Glomerular visceral epithelial cell (primary cell): ENCODE measurements around the gene EPHA5.

Source experiments
- DNase-seq: peaks from one replicate; pipeline ENCODE4 v3.0.0-alpha.2; 2016; ENCODE audit errors: extremely low spot score

EPHA5 gene

GRCh38 chr4:65498606-65499005 lies 171.7 kb downstream of the EPHA5 start:
- no peak for DNase-seq

- DNase-seq = no peak
These were observed 174.8 kb downstream of the EPHA5 start for GRCh38 chr4:65495439-65495838.

- DNase-seq = peak; percentile 87
These were observed 187.9 kb downstream of the EPHA5 start for GRCh38 chr4:65482410-65482809.

GRCh38 chr4:65472531-65472930 lies 197.8 kb downstream of the EPHA5 start:
- no peak for DNase-seq

GRCh38 chr4:65467068-65467680 lies 203.1 kb downstream of the EPHA5 start:
- DNase-seq = no peak

- DNase-seq = no peak
These were observed 208.5 kb downstream of the EPHA5 start for GRCh38 chr4:65461781-65462180.

- no peak for DNase-seq
These were observed 213.3 kb downstream of the EPHA5 start for GRCh38 chr4:65457011-65457410.

GRCh38 chr4:65456579-65456978 lies 213.7 kb downstream of the EPHA5 start:
- no peak for DNase-seq

GRCh38 chr4:65453398-65453797 lies 216.9 kb downstream of the EPHA5 start:
- no peak for DNase-seq

GRCh38 chr4:65450899-65451298 lies 219.4 kb downstream of the EPHA5 start:
- no peak for DNase-seq

GRCh38 chr4:65437102-65437501 lies 233.2 kb downstream of the EPHA5 start:
- no peak for DNase-seq

GRCh38 chr4:65422109-65422508 lies 248.2 kb downstream of the EPHA5 start:
- no peak for DNase-seq

GRCh38 chr4:65420036-65420435 lies 250.3 kb downstream of the EPHA5 start:
- no peak for DNase-seq

GRCh38 chr4:65416891-65417290 lies 253.4 kb downstream of the EPHA5 start:
- peak; percentile 3 for DNase-seq

- DNase-seq = no peak
These were observed 262.8 kb downstream of the EPHA5 start for GRCh38 chr4:65407483-65407882.

GRCh38 chr4:65401083-65401482 lies 269.2 kb downstream of the EPHA5 start:
- no peak for DNase-seq

- no peak for DNase-seq
These were observed 271.2 kb downstream of the EPHA5 start for GRCh38 chr4:65399084-65399483.

GRCh38 chr4:65393078-65393477 lies 277.2 kb downstream of the EPHA5 start:
- no peak for DNase-seq

GRCh38 chr4:65392488-65392887 lies 277.8 kb downstream of the EPHA5 start:
- no peak for DNase-seq

GRCh38 chr4:65391814-65392213 lies 278.5 kb downstream of the EPHA5 start:
- DNase-seq = no peak

GRCh38 chr4:65391382-65391781 lies 278.9 kb downstream of the EPHA5 start:
- DNase-seq = no peak

- no peak for DNase-seq
These were observed 283.4 kb downstream of the EPHA5 start for GRCh38 chr4:65386927-65387326.

GRCh38 chr4:65383589-65384305 lies 286.5 kb downstream of the EPHA5 start:
- peak; percentile 39 for DNase-seq

- no peak for DNase-seq
These were observed 288.6 kb downstream of the EPHA5 start for GRCh38 chr4:65381648-65382047.
